ENCODE results near the gene ATP5MC2. TPM values are rescaled to one million over a fixed set of nuclear protein-coding genes. Genes with fewer than 3 reads are reported as not detected.
A peak's percentile ranks its signal among the peaks of the same experiment; 100 is the strongest.

The ATP5MC2 gene
- total RNA-seq, 3 donors from 2014 or later: 286 to 394 (median 306) TPM

DNA sequence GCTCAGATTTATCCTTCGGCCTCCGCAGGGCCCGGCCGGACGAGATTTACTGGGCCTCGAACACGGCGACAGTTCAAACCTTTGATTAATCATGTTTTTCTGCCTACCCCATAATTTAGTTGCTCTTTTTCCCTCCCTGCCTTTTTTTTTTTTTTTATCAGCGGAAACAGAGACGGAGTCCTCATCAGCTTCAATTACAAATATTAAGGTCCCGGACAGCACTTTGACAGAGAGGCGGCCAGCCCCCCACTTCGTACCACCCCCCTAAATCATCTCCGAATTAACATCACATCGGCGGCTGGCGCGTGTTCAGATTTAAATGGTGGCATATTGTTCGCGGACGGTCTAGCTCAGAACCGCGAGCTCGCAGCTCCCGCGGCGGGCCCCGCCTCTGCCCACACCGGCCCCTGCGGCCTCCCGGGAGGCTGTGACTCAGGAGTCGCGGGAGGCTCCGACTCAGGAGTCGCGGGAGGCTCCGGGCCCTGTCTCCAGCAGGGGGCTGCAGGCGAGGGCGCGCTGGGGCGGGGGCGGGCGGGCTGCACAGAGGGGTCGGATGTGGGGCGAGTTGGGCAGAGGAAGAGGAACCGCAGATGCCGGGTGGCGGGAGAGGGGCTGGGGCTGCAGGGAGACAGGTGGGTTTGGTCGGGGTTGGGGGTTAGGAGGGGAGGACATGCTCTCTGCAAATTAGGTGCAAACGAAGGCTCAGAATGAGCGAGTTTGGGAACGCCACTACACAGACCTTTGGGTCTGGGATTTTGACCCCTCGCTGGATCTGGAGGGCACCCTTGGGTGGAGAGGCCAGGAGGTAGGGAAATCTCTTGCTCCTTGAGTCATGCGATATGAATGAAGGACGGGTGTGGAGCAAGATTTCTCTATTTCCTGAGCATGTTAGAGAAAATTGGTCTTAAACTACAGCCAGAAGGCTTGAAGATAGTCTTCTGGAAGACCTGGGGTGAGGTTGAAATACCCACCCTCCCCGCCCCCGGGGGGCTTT lies 19.6 kb upstream of the ATP5MC2 start:
- TF ChIP-seq POLR2AphosphoS5 (IDR thresholded peaks at IDR 0.05) (no peak), POLR2A (IDR thresholded peaks at IDR 0.05) (no peak)
- TF ChIP-seq, protein P1, sequence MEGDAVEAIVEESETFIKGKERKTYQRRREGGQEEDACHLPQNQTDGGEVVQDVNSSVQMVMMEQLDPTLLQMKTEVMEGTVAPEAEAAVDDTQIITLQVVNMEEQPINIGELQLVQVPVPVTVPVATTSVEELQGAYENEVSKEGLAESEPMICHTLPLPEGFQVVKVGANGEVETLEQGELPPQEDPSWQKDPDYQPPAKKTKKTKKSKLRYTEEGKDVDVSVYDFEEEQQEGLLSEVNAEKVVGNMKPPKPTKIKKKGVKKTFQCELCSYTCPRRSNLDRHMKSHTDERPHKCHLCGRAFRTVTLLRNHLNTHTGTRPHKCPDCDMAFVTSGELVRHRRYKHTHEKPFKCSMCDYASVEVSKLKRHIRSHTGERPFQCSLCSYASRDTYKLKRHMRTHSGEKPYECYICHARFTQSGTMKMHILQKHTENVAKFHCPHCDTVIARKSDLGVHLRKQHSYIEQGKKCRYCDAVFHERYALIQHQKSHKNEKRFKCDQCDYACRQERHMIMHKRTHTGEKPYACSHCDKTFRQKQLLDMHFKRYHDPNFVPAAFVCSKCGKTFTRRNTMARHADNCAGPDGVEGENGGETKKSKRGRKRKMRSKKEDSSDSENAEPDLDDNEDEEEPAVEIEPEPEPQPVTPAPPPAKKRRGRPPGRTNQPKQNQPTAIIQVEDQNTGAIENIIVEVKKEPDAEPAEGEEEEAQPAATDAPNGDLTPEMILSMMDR (IDR thresholded peaks at IDR 0.05): no peak
- Histone ChIP-seq H3K9me3 (no peaks in the 10 kb centered on the region), H3K36me3 (no peaks in the 10 kb centered on the region), H3K4me3 (peak overlapping the region in 2 of 3 donors; percentile 11 to 55), H3K27ac (no peak overlapping the region), H3K4me1 (no peaks in the 10 kb centered on the region), H3K27me3 (peaks cover 4 to 46% of the 10 kb centered on the region in 2 donors)
- DNase-seq (ENCODE audit: low spot score in 2 of 2): no peak
- intact Hi-C loops (cut with DNase I; ENCODE audit: low total_unique reads): loop anchor here (5.0 kb wide), 1 partner anchor 52 kb away; no protein-coding TSS in a partner anchor

DNA sequence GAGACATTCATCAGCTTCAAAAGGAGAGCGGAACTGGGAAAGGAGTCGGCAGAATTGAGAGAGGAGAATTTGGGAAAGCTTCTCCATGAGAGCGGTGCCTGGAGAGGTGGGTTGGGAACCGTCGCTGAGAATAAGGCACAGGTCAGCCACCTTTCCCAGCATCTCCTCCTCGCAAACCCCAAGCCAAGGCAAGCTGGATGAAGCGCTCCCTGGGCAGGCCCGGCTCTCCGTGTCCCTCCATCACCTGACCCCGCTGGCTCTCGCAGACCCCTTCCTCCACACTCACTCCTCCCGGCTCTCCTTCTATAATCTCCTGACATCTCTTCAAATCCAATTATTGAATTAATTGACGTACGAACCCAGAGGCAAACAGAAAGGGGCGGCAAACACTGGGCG lies 18.9 kb upstream of the ATP5MC2 start:
- H3K27ac ChIP-seq: no peak overlapping the region
- TF ChIP-seq POLR2A (IDR thresholded peaks at IDR 0.05) (no peak), POLR2AphosphoS5 (IDR thresholded peaks at IDR 0.05) (no peak)
- TF ChIP-seq, protein P1 (IDR thresholded peaks at IDR 0.05): no peak
- H3K36me3 ChIP-seq: no peaks in the 10 kb centered on the region
- no peak for DNase-seq (ENCODE audit: low spot score in 2 of 2)
- no peaks in the 10 kb centered on the region for H3K4me1 ChIP-seq
- H3K27me3 ChIP-seq: peaks cover 4 to 42% of the 10 kb centered on the region in 2 donors
- intact Hi-C loops (cut with DNase I; ENCODE audit: low total_unique reads): loop anchor here (5.0 kb wide), 1 partner anchor 53 kb away; no protein-coding TSS in a partner anchor
- H3K9me3 ChIP-seq: no peaks in the 10 kb centered on the region
- H3K4me3 ChIP-seq: no peak overlapping the region

DNA sequence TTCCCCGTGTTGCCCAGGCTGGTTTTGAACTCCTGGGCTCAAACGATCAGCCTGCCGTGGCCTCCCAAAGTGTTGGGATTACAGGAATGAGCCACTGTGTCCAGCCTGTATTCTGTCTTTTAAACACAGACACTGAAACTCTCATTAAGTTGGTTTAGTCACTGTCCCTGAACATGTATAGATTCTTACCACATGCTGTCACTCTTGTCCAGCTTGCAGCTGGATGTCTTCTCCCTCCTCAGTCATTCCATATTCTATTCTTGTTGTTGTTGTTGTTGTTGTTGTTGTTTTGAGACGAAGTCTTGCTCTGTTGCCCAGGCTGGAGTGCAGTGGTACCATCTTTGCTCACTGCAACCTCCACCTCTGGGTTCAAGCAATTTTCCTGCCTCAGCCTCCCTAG lies 12.3 kb upstream of the ATP5MC2 start:
- Histone ChIP-seq H3K4me3 (no peak overlapping the region), H3K27me3 (no peaks in the 10 kb centered on the region), H3K9me3 (no peaks in the 10 kb centered on the region), H3K4me1 (no peaks in the 10 kb centered on the region), H3K36me3 (no peaks in the 10 kb centered on the region), H3K27ac (no peak overlapping the region)
- TF ChIP-seq POLR2AphosphoS5 (IDR thresholded peaks at IDR 0.05): no peak
- TF ChIP-seq, protein P1 (IDR thresholded peaks at IDR 0.05): no peak
- no peak for TF ChIP-seq POLR2A (IDR thresholded peaks at IDR 0.05)
- intact Hi-C loops (cut with DNase I; ENCODE audit: low total_unique reads): no loop called here
- DNase-seq (ENCODE audit: low spot score in 2 of 2): no peak

DNA sequence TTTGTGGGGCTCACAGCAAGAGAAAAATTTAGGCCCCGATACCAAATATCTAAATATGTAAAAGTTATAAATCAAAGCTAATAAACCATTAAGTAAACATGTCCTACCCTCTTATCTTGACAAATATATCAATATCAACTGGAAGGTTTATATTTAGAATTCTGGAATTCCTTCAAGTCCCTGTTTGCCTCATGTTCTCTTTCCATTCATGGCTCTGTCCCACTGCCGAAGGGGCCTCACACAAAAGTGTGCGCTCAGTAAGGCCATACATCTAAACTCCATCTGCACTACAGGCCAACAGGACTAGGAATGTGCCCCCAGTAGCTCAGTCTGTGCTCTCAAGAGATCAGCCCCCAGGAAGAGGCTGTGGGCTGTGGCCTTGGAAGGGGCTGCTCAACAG lies 10.6 kb upstream of the ATP5MC2 start:
- TF ChIP-seq POLR2A (IDR thresholded peaks at IDR 0.05): no peak
- no peak for TF ChIP-seq POLR2AphosphoS5 (IDR thresholded peaks at IDR 0.05)
- TF ChIP-seq, protein P1 (IDR thresholded peaks at IDR 0.05): no peak

DNA sequence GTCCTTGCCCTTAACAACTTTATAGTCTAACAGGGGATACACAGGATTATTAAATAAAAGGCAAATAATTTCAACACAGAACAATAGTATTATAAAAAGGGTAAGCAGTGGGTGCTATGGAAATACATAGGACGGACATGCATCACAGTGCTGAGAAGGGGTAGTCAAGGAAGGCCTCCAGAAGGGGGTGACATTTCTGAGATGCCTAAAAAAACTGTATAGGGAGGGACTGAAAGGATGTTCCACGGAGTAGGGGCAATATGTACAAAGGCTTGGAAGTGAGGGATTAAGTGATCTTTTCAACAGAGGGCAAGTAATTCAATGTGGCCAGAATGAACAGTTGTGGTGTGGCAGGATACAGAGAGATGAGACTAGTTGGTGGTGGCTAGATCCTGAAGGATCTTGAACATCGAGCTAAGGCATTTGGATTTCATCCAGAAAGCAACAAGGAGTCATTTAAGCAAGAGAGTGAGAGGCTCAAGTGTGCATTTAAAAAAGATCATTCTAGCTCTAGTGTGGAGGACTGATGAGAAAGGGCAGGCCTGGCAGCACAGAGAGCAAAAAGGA lies 8.9 kb upstream of the ATP5MC2 start:
- no peak overlapping the region for H3K27ac ChIP-seq
- no peaks in the 10 kb centered on the region for H3K36me3 ChIP-seq
- no peaks in the 10 kb centered on the region for H3K9me3 ChIP-seq
- TF ChIP-seq, protein P1 (IDR thresholded peaks at IDR 0.05): no peak
- TF ChIP-seq POLR2AphosphoS5 (IDR thresholded peaks at IDR 0.05) (no peak), POLR2A (IDR thresholded peaks at IDR 0.05) (no peak)
- H3K4me1 ChIP-seq: no peaks in the 10 kb centered on the region
- DNase-seq (ENCODE audit: low spot score in 2 of 2): no peak
- intact Hi-C loops (cut with DNase I; ENCODE audit: low total_unique reads): no loop called here
- H3K27me3 ChIP-seq: no peaks in the 10 kb centered on the region
- no peak overlapping the region for H3K4me3 ChIP-seq

More for the DNA sequence above, 10.6 kb upstream of the ATP5MC2 start:
- Histone ChIP-seq H3K27me3 (no peaks in the 10 kb centered on the region), H3K4me1 (no peaks in the 10 kb centered on the region), H3K9me3 (no peaks in the 10 kb centered on the region), H3K36me3 (no peaks in the 10 kb centered on the region), H3K27ac (no peak overlapping the region), H3K4me3 (no peak overlapping the region)
- DNase-seq (ENCODE audit: low spot score in 2 of 2): no peak
- intact Hi-C loops (cut with DNase I; ENCODE audit: low total_unique reads): no loop called here

Measured in breast epithelium (tissue), 4 donors.